ENCODE results near the gene LCLAT1.

DNA sequence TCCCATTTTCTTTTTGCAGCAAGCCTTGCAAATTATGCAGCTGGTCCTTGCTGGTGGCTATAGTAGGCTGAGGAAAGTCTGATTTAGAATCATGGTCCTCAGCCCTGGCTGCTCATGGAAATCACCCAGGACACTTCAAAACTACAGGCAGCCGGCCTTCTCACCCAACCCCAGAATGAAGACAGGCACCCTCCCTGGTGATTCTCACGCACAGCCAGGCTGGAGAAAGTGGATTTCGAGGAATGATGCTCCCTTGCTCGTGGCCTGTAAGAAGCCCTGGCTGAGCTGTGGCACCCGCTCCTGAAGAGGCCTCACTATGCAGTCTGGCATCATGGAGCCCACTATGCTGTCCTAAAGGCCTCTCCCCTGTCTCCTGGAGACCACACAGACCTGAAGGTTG is 202.8 kb downstream of the LCLAT1 start:
- TF ChIP-seq, protein P1, sequence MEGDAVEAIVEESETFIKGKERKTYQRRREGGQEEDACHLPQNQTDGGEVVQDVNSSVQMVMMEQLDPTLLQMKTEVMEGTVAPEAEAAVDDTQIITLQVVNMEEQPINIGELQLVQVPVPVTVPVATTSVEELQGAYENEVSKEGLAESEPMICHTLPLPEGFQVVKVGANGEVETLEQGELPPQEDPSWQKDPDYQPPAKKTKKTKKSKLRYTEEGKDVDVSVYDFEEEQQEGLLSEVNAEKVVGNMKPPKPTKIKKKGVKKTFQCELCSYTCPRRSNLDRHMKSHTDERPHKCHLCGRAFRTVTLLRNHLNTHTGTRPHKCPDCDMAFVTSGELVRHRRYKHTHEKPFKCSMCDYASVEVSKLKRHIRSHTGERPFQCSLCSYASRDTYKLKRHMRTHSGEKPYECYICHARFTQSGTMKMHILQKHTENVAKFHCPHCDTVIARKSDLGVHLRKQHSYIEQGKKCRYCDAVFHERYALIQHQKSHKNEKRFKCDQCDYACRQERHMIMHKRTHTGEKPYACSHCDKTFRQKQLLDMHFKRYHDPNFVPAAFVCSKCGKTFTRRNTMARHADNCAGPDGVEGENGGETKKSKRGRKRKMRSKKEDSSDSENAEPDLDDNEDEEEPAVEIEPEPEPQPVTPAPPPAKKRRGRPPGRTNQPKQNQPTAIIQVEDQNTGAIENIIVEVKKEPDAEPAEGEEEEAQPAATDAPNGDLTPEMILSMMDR (tag by site-specific recombination; IDR thresholded peaks at IDR 0.05), result no peak
- TF ChIP-seq ZFP41 (tag by site-specific recombination; IDR thresholded peaks at IDR 0.05; ENCODE audit: borderline replicate concordance), result no peak

Data from HEK293 (cell line).